ENCODE measurements around the gene ASCC1. TPM values are rescaled to one million over a fixed set of nuclear protein-coding genes. Genes with fewer than 3 reads are reported as not detected.

Gene ASCC1
- total and polyA plus RNA-seq, 2 of the 13 experiments (the other 11 are each of a cell fraction or from before 2014, with no cell fraction given) = 21.6 to 30.1 TPM

DNA sequence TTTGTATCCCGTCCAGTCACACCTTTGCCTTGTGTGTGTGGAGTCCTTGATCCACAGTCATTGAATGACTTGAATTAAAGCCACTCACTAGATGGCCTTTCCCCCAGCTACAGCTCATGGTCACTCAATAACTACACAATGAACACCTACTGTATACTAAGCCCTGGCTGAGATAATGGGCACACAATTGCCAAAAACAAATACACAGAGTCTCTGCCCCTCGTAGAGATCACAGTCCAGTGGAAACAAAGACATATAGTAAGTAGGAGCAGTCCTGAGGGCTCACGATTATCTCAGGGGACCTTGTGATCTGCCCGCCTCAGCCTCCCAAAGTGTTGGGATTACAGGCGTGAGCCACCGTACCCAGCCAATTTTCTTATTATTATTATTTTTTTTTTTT lies 35.6 kb upstream of the ASCC1 start (continued):
- no peak for TF ChIP-seq ZBTB42 (CRISPR knock-in tag; IDR thresholded peaks at IDR 0.05)
- TF ChIP-seq MIXL1 (CRISPR knock-in tag; IDR thresholded peaks at IDR 0.05) = peak; percentile 70; the same call in 1 of the 2 replicates
- TF ChIP-seq SNAPC2 (CRISPR knock-in tag; IDR thresholded peaks at IDR 0.05) = no peak
- no peak for TF ChIP-seq XBP1 (CRISPR knock-in tag; IDR thresholded peaks at IDR 0.05)
- no peak for TF ChIP-seq CBX2 (IDR thresholded peaks at IDR 0.05; ENCODE audit: low read depth, low read length)
- no peak for TF ChIP-seq CBX2 (CRISPR knock-in tag; IDR thresholded peaks at IDR 0.05; ENCODE audit: low read depth)
- TF ChIP-seq ZNF607 (CRISPR knock-in tag; IDR thresholded peaks at IDR 0.05; ENCODE audit: borderline replicate concordance) = no peak
- TF ChIP-seq ZNF644 (CRISPR knock-in tag; IDR thresholded peaks at IDR 0.05; ENCODE audit: low read depth) = 0 out of 2 replicates have a peak, but pooled peaks have one; percentile 40
- TF ChIP-seq ETV6 (CRISPR knock-in tag; conservative IDR thresholded peaks at IDR 0.05) = no peak
- TF ChIP-seq ARNTL (CRISPR knock-in tag; IDR thresholded peaks at IDR 0.05) = no peak
- no peak for TF ChIP-seq ZNF615 (CRISPR knock-in tag; IDR thresholded peaks at IDR 0.05; ENCODE audit: borderline replicate concordance)
- TF ChIP-seq MEIS1 (CRISPR knock-in tag; IDR thresholded peaks at IDR 0.05; ENCODE audit: borderline replicate concordance) = no peak
- no peak for TF ChIP-seq NR2C2 (CRISPR knock-in tag; IDR thresholded peaks at IDR 0.05; ENCODE audit: borderline replicate concordance)
- no peak for TF ChIP-seq MEIS2 (CRISPR knock-in tag; IDR thresholded peaks at IDR 0.05)
- TF ChIP-seq PAXIP1 (CRISPR knock-in tag; conservative IDR thresholded peaks at IDR 0.05) = peak; percentile 83
- no peak for TF ChIP-seq IKZF1 (IDR thresholded peaks at IDR 0.05)
- no peak for TF ChIP-seq SOX6 (IDR thresholded peaks at IDR 0.05)
- TF ChIP-seq SOX6 (CRISPR knock-in tag; IDR thresholded peaks at IDR 0.05) = peak; percentile 97
- TF ChIP-seq MIER3 (CRISPR knock-in tag; IDR thresholded peaks at IDR 0.05; ENCODE audit: borderline replicate concordance) = no peak
- TF ChIP-seq, protein P1, sequence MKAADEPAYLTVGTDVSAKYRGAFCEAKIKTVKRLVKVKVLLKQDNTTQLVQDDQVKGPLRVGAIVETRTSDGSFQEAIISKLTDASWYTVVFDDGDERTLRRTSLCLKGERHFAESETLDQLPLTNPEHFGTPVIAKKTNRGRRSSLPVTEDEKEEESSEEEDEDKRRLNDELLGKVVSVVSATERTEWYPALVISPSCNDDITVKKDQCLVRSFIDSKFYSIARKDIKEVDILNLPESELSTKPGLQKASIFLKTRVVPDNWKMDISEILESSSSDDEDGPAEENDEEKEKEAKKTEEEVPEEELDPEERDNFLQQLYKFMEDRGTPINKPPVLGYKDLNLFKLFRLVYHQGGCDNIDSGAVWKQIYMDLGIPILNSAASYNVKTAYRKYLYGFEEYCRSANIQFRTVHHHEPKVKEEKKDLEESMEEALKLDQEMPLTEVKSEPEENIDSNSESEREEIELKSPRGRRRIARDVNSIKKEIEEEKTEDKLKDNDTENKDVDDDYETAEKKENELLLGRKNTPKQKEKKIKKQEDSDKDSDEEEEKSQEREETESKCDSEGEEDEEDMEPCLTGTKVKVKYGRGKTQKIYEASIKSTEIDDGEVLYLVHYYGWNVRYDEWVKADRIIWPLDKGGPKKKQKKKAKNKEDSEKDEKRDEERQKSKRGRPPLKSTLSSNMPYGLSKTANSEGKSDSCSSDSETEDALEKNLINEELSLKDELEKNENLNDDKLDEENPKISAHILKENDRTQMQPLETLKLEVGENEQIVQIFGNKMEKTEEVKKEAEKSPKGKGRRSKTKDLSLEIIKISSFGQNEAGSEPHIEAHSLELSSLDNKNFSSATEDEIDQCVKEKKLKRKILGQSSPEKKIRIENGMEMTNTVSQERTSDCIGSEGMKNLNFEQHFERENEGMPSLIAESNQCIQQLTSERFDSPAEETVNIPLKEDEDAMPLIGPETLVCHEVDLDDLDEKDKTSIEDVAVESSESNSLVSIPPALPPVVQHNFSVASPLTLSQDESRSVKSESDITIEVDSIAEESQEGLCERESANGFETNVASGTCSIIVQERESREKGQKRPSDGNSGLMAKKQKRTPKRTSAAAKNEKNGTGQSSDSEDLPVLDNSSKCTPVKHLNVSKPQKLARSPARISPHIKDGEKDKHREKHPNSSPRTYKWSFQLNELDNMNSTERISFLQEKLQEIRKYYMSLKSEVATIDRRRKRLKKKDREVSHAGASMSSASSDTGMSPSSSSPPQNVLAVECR (CRISPR knock-in tag; IDR thresholded peaks at IDR 0.05; ENCODE audit: borderline replicate concordance) = no peak
- peak; percentile 54; the same call in 1 of the 2 replicates for TF ChIP-seq ZBTB7B (CRISPR knock-in tag; IDR thresholded peaks at IDR 0.05)
- TF ChIP-seq KLF6 (CRISPR knock-in tag; IDR thresholded peaks at IDR 0.05) = no peak
- no peak for TF ChIP-seq E2F2 (CRISPR knock-in tag; IDR thresholded peaks at IDR 0.05; ENCODE audit: borderline replicate concordance)

All from HepG2 (cell line).